ENCODE data around the gene TARBP1. TPM values are rescaled to one million over a fixed set of nuclear protein-coding genes. Genes with fewer than 3 reads are reported as not detected.

The TARBP1 gene, protein sequence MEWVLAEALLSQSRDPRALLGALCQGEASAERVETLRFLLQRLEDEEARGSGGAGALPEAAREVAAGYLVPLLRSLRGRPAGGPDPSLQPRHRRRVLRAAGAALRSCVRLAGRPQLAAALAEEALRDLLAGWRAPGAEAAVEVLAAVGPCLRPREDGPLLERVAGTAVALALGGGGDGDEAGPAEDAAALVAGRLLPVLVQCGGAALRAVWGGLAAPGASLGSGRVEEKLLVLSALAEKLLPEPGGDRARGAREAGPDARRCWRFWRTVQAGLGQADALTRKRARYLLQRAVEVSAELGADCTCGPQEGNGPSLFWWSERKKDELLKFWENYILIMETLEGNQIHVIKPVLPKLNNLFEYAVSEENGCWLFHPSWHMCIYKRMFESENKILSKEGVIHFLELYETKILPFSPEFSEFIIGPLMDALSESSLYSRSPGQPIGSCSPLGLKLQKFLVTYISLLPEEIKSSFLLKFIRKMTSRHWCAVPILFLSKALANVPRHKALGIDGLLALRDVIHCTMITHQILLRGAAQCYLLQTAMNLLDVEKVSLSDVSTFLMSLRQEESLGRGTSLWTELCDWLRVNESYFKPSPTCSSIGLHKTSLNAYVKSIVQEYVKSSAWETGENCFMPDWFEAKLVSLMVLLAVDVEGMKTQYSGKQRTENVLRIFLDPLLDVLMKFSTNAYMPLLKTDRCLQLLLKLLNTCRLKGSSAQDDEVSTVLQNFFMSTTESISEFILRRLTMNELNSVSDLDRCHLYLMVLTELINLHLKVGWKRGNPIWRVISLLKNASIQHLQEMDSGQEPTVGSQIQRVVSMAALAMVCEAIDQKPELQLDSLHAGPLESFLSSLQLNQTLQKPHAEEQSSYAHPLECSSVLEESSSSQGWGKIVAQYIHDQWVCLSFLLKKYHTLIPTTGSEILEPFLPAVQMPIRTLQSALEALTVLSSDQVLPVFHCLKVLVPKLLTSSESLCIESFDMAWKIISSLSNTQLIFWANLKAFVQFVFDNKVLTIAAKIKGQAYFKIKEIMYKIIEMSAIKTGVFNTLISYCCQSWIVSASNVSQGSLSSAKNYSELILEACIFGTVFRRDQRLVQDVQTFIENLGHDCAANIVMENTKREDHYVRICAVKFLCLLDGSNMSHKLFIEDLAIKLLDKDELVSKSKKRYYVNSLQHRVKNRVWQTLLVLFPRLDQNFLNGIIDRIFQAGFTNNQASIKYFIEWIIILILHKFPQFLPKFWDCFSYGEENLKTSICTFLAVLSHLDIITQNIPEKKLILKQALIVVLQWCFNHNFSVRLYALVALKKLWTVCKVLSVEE (N-terminal part only)
- 17.7 and 20.3 TPM in 2 replicates for total RNA-seq

GRCh38 chr1:234478481-234479309, at the start of gene TARBP1:
TARBP1 (minus strand) TSS chr1:234479179; CDS start chr1:234479103, 76 bp downstream.
- TF ChIP-seq, protein P1, sequence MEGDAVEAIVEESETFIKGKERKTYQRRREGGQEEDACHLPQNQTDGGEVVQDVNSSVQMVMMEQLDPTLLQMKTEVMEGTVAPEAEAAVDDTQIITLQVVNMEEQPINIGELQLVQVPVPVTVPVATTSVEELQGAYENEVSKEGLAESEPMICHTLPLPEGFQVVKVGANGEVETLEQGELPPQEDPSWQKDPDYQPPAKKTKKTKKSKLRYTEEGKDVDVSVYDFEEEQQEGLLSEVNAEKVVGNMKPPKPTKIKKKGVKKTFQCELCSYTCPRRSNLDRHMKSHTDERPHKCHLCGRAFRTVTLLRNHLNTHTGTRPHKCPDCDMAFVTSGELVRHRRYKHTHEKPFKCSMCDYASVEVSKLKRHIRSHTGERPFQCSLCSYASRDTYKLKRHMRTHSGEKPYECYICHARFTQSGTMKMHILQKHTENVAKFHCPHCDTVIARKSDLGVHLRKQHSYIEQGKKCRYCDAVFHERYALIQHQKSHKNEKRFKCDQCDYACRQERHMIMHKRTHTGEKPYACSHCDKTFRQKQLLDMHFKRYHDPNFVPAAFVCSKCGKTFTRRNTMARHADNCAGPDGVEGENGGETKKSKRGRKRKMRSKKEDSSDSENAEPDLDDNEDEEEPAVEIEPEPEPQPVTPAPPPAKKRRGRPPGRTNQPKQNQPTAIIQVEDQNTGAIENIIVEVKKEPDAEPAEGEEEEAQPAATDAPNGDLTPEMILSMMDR (IDR thresholded peaks at IDR 0.05; ENCODE audit: insufficient read depth, low read depth, low read length): no peak
- peak within 1 kb of the TSS; percentile 79 for H3K4me3 ChIP-seq (ENCODE audit: low read depth, low read length)
- DNase-seq (ENCODE audit: low read depth): peak; percentile 77

- H3K4me3 ChIP-seq (ENCODE audit: low read depth, low read length): no peak overlapping the region
- no peak for DNase-seq (ENCODE audit: low read depth)
- TF ChIP-seq, protein P1 (IDR thresholded peaks at IDR 0.05; ENCODE audit: insufficient read depth, low read depth, low read length): no peak
Measured at GRCh38 chr1:234528074-234528865, 49.3 kb upstream of the TARBP1 start.

GRCh38 chr1:234527346-234527745, 48.4 kb upstream of the TARBP1 start:
- no peak overlapping the region for H3K4me3 ChIP-seq (ENCODE audit: low read depth, low read length)
- DNase-seq (ENCODE audit: low read depth): no peak
- TF ChIP-seq, protein P1 (IDR thresholded peaks at IDR 0.05; ENCODE audit: insufficient read depth, low read depth, low read length): no peak

- no peak overlapping the region for H3K4me3 ChIP-seq (ENCODE audit: low read depth, low read length)
- TF ChIP-seq, protein P1 (IDR thresholded peaks at IDR 0.05; ENCODE audit: insufficient read depth, low read depth, low read length): no peak
- DNase-seq (ENCODE audit: low read depth): no peak
Measured at GRCh38 chr1:234526922-234527321, 47.9 kb upstream of the TARBP1 start.

DNA sequence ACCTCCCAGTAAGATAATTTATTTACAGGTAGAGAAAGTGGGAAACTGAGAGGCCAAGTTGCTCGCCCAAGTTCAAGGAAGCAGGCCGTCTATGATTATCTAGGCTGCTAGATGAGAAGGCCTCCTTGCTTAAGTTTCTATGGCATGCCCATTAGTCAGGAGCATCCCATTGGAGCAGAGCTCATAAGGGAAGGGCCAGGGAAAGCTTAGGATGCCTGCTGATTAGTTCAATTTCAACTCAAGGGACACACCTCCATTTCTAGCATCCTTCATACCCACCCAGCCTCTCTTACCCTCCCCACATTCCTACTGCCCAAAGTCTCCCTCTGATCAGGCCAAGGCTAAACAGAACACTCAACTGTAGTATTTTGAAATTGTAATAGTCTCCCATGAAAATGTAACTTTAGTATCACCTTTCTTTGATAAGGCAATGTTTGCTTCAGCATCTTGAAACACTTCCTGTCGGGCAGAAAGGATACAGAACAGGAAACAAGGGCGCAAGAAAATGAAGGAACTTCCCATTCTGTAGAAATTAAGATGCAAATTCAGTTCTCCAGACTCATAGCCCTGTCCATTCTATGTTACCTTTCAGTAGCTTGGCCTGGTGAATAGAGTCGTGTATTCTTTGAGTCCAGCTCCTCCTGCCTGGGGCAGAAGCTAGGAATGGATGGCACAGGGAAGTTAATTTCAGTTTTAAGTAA, 46.3 kb upstream of the TARBP1 start:
- DNase-seq (ENCODE audit: low read depth): no peak
- no peak overlapping the region for H3K4me3 ChIP-seq (ENCODE audit: low read depth, low read length)
- TF ChIP-seq, protein P1 (IDR thresholded peaks at IDR 0.05; ENCODE audit: insufficient read depth, low read depth, low read length): no peak

Data from fibroblast of villous mesenchyme (primary cell).